Keratinocyte (primary cell): ENCODE measurements around the gene PLCZ1.

Source experiments
- CTCF ChIP-seq, 3 experiments: IDR thresholded peaks in 1 of 3; conservative IDR thresholded peaks in 1 of 3; optimal IDR thresholded peaks in 1 of 3; 2 replicates in 2 of 3; 3 replicates in 1 of 3; pipeline versions ENCODE3 to v1.5.1; 2011; ENCODE audit warnings: low read length in 3 of 3, mild to moderate bottlenecking in 3 of 3, moderate library complexity in 2 of 3, control low read depth in 1 of 3, inconsistent platforms in 1 of 3; ENCODE audit not compliant: insufficient read depth in 2 of 3; ENCODE audit errors: extremely low read depth in 1 of 3
- EZH2 ChIP-seq: IDR thresholded peaks from one replicate; pipeline ENCODE4 v1.6.1; 2012; ENCODE audit warnings: inconsistent platforms, mild to moderate bottlenecking, low read length, moderate library complexity

- TF ChIP-seq CTCF (optimal IDR thresholded peaks at IDR 0.05 in 1 of 3, IDR thresholded peaks at IDR 0.05 in 1 of 3, conservative IDR thresholded peaks at IDR 0.05 in 1 of 3; ENCODE audit: extremely low read depth in 1 of 3, insufficient read depth in 2 of 3, low read length in 3 of 3) (no peak), EZH2 (no peak)
These were observed 94.1 kb downstream of the PLCZ1 start for GRCh38 chr12:18643681-18644080.
